HG03469 (cell line): ENCODE results near the gene H2AZ1.
"Not testable (repeated sequence)": the region's sequence is repeated elsewhere in the genome, so short reads cannot be mapped to it uniquely, and the experiment has no call there.

Experiments used
- ATAC-seq: cut with Tn5 transposase; IDR thresholded peaks from one replicate; pipeline ENCODE4 v1.9.1; 2021; ENCODE audit warnings: mild to moderate bottlenecking, moderate library complexity, moderate number of reproducible peaks; ENCODE audit not compliant: unreplicated experiment

H2AZ1 gene

DNA sequence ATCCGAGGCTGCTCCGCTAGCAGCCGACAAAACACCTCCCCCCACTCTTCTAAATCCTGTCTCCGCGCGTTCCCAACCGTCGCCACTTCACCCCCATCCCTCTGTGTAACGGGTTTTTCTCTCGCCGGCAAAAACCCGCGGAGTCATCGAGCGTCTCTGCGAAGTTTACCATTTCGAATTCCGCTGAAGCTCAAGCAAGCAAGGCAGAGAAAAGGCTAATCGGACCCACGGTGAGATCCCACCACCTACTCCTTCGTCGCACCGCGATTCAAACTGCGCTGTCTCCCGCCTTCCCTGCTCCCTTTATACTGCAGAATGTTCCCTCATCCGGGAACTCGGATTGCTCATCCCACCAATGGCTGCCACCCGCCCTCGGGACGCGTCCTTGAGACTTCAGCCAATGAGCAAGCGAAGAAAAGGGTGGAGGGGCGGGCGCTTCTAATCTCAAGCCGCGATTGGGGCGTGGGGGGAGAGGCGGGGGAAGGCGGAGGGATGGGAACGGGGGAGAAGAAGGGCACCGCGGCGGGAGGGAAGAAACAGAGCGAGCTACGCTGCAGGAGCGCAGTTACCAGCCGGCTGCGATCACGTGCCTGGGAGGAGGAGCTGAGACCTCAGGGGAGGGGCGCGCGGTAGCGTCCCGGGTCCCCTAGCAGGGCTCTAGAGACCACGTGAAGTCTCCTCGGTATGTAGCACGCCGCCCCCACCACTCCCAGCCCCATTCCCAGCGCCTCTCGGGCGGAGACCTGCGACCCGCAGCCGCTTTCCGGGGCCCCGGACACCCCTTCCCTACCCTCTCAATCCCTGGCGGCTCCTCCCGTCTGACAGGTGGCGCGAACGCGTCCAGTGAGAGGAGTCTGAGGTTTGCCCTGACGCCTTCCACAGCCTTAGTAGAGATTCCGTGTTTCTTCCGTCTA is at the start of gene H2AZ1:
Gene H2AZ1 (minus strand): TSS at position 277 of the 914 bp plus-strand sequence. CDS start 105 bp downstream, at position 172.
- ATAC-seq, result peak; percentile 51

- peak; percentile 55 for ATAC-seq
Measured at GRCh38 chr4:99998062-99998867, 48.2 kb upstream of the H2AZ1 start.

- ATAC-seq, result no peak
Measured at GRCh38 chr4:99991741-99992140, 41.7 kb upstream of the H2AZ1 start.

GRCh38 chr4:99987681-99988080 is 37.6 kb upstream of the H2AZ1 start:
- ATAC-seq, result no peak

DNA sequence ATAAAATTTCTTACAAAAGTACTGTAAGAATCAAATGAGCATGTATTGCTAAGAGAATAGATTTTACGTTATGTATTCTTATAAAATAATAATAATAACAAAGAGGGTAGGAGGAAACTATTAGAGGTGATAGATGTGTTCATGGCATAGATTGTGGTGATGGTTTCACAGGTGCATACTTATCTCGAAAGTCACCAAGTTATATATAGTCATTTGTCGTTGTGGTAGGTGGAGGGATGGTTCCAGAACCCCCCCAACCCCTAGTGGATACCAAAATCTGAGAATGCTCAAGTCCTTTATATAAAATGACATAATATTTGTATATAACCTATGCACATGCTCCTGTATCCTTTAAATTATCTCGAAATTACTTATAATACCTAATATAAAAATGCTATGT is 36.7 kb upstream of the H2AZ1 start:
- peak; percentile 59 for ATAC-seq

- ATAC-seq, result no peak
Measured at GRCh38 chr4:99983289-99983943, 33.3 kb upstream of the H2AZ1 start.

DNA sequence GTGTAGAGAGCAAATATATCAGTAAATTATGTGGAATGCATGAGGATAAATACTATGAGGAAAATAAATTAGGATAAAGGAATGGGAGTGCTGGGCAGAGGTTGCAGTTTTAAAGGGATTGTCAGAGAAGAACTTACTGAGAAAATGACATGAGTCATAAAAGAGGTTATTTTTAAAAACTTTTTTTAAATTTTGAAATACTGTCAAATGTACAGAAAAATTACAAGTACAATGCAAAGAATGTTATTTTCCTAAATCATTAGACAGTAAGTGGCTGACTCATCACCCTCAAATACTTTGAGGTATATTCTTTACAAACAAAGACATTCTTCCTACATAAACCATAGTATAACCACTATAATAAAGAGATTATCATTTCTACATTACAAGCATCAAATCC is 29.8 kb upstream of the H2AZ1 start:
- no peak for ATAC-seq

- no peak for ATAC-seq
Measured at GRCh38 chr4:99971453-99972111, 21.5 kb upstream of the H2AZ1 start.

- ATAC-seq, result no peak
Measured at GRCh38 chr4:99968330-99968729, 18.3 kb upstream of the H2AZ1 start.

- no peak for ATAC-seq
Measured at GRCh38 chr4:99966692-99967091, 16.6 kb upstream of the H2AZ1 start.

DNA sequence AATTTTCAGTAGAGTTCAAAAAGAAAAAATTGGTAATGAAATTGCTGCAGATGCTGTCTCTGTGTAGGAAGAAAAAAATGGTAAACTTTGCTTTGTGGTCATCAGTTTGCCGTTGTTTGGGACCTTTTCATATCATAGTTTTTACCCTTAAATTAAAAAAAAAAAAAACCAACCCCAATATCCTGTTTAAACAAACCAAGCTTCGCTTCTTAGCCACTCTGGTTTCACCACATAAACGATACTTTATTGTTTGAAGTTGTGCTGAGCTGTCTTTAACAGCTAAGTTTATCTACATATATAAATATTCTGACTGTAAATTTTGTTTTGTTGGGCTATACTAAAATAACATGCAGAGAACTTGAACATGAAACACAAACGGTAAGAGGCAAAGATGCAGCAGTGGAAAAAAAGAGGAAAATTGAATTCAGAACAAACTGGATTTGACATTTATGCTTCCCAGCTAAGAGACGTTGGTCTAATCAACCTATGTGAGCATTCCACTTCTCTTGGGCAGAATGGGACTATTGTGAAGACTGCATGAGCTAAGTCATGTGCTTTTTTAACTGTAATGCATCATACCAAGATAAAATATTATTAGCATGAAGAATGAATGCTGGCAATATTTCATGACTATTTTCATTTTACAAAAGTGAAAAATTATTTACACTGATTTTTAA is 15.7 kb upstream of the H2AZ1 start:
- ATAC-seq, result no peak

DNA sequence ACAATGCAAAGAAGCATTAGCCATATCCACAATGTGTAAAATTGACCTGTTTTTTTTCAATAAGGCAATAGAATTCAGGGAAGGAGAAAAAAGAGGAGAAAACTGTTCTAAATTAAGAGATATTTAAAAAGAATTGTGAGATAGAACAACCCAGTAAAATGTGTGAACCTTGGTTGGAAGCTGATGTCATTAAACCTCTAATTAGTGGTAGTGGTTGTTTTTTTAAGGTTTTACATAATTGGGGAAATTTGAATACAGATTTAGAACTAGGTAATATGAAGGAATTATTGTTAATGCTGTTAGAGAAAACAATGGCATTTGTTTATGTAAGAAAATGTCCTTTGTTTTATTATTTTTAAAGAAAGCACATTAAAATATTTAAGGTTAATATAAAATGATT is 15.1 kb upstream of the H2AZ1 start:
- no peak for ATAC-seq

DNA sequence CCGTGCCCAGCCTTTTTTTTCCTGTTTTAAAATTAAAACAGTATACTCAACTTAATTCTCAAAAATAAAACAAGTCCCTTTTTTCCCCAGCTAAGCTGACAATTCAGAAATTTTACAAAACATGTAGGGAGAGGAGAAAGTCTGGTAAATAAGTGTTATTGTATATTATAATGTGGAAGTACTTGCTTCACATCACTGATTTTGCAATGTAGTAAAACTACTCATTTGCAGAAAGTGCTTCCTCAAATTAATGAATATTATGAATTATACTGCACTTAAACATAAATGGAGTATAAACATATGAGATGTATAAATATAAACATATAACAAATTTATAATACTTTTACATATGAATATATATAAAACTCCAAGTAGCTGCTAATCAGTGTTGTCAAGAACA is 11.6 kb upstream of the H2AZ1 start:
- ATAC-seq, result no peak

DNA sequence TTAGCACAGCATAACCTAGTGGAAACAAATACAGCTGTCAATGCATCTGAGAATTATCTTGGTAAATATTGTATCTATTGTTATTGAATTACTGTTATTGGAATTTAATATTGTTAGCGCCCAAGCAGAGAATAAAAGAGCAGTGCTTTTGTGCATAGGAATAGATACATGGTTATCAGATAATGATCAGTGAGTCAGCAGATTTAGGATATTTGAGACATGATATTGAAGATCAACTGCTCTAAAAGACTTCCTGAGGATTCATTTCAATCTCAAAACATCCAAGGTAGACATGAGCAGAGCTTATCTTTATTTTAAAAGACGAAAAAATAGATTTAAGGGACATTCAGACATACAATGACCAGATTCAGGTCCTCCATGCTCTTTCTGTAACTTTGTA is 10.6 kb upstream of the H2AZ1 start:
- ATAC-seq, result no peak

- not testable (repeated sequence) for ATAC-seq
Measured at GRCh38 chr4:99958207-99958606, 8.1 kb upstream of the H2AZ1 start.

GRCh38 chr4:99950913-99951254 is 809 bp upstream of the H2AZ1 start:
- ATAC-seq, result no peak

- ATAC-seq, result peak; percentile 20
Measured at GRCh38 chr4:99949034-99949998, 759 bp downstream of the H2AZ1 start.

DNA sequence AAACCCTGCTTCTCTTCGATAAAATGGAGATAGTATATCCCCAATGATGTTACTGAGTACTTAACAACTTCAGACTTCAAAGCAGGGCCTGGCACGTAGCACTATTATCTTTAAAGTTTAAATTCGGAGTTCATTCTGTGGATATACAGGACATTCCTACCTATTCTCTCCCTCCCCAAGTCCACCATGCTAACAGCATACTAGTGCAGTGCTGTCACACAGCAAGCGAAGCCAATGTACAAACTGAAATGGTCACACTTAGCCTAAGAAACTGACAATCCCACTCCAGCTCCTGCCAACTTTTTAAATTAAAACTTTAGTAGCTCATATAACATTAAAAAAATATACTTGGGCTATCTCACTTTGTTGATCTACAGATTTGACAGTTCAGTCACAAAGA is 2.5 kb downstream of the H2AZ1 start:
- ATAC-seq, result no peak

DNA sequence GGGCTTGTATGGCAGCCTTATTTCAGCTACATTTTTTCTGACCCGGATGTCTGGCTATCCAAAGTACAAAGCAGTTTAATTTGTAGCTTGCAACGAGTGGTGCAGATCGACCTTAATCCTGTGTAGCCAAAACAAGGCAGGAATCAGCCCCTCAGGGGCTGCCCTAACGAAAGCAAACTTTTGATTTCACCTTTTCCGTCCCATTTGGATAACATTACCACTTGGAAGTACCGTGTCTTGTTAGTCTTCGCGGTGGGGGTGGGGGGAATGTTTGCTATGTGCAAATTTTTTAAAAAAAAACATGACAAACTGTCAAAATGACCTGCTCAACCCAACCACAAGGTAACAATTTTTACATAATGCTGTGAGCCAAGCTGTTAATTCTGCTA is 2.9 kb downstream of the H2AZ1 start:
- no peak for ATAC-seq
